ENCODE data around the gene LILRA2.

DNA sequence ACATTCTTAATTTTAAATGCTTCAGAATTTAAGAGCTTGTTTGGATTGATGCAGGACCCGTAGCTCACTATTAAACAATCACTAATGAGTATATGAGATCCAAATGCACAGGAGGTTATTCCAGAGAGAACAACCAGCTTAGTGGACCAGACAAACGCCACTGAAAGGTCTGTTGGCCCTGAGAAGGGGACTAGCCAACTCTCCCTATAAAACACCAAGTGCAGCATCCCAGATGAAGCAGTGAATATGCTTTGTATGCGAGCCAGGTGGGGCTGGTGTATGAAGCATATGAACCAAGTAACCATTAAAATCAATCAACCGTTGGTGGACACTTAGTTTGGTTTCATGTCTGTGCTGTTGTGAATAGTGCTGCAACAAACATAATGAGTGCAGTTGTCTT, 46.9 kb downstream of the LILRA2 start:
- TF ChIP-seq, protein P1, sequence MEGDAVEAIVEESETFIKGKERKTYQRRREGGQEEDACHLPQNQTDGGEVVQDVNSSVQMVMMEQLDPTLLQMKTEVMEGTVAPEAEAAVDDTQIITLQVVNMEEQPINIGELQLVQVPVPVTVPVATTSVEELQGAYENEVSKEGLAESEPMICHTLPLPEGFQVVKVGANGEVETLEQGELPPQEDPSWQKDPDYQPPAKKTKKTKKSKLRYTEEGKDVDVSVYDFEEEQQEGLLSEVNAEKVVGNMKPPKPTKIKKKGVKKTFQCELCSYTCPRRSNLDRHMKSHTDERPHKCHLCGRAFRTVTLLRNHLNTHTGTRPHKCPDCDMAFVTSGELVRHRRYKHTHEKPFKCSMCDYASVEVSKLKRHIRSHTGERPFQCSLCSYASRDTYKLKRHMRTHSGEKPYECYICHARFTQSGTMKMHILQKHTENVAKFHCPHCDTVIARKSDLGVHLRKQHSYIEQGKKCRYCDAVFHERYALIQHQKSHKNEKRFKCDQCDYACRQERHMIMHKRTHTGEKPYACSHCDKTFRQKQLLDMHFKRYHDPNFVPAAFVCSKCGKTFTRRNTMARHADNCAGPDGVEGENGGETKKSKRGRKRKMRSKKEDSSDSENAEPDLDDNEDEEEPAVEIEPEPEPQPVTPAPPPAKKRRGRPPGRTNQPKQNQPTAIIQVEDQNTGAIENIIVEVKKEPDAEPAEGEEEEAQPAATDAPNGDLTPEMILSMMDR (IDR thresholded peaks at IDR 0.05; ENCODE audit: poor library complexity, severe bottlenecking), result no peak
- no peak for TF ChIP-seq SMC3 (conservative IDR thresholded peaks at IDR 0.05; ENCODE audit: poor library complexity)
